Suprapubic skin (tissue), 4 donors: Measurements from ENCODE around the gene THOC1.

Source experiments
- CTCF ChIP-seq, 2 donors: fragments of 200-600 bp in 1 of 2; fragments of 450-650 bp in 1 of 2; sonication (generic) in 1 of 2; IDR thresholded peaks; one replicate each; pipeline ENCODE4 v1.5.1; 2016 to 2019; ENCODE audit warnings: antibody characterized with exemption in 2 of 2, mild to moderate bottlenecking in 1 of 2, moderate library complexity in 1 of 2
- POLR2A ChIP-seq, 2 donors: fragments of 450-650 bp; IDR thresholded peaks; one replicate each; pipeline ENCODE4 v1.6.1; 2017; ENCODE audit warnings: antibody characterized with exemption in 2 of 2, mild to moderate bottlenecking in 2 of 2, moderate library complexity in 2 of 2
- POLR2AphosphoS5 ChIP-seq, 3 donors: sonication (generic); formaldehyde crosslinking; IDR thresholded peaks; one replicate each; pipeline ENCODE4 v1.6.1; 2017; ENCODE audit warnings: antibody characterized with exemption in 3 of 3

GRCh38 chr18:215448-216010, 52.3 kb downstream of the THOC1 start:
- no peak for TF ChIP-seq POLR2AphosphoS5 (IDR thresholded peaks at IDR 0.05)
- TF ChIP-seq CTCF (IDR thresholded peaks at IDR 0.05) = no peak
- no peak for TF ChIP-seq POLR2A (IDR thresholded peaks at IDR 0.05)
